Stimulated activated CD8-positive, alpha-beta memory T cell treated with anti-CD3 and anti-CD28 coated beads, Interleukin-7, amount 100 ng/mL, for 24 hours (primary cell): ENCODE measurements around the gene CDX1.

ENCODE experiments used
- DNase-seq: peaks from one replicate; pipeline ENCODE4 v3.0.0-alpha.2; 2020; ENCODE audit warnings: low read depth

CDX1 gene

GRCh38 chr5:150208187-150209098 is 41.9 kb downstream of the CDX1 start:
- no peak for DNase-seq

GRCh38 chr5:150209099-150209635 is 42.6 kb downstream of the CDX1 start:
- DNase-seq, result no peak

- no peak for DNase-seq
These were observed 44.1 kb downstream of the CDX1 start for GRCh38 chr5:150210644-150211043.

- no peak for DNase-seq
These were observed 44.8 kb downstream of the CDX1 start for GRCh38 chr5:150211156-150212030.

- DNase-seq, result no peak
These were observed 47.0 kb downstream of the CDX1 start for GRCh38 chr5:150213530-150213929.

GRCh38 chr5:150214289-150214688 is 47.7 kb downstream of the CDX1 start:
- DNase-seq, result no peak

- no peak for DNase-seq
These were observed 49.7 kb downstream of the CDX1 start for GRCh38 chr5:150215979-150216944.

- DNase-seq, result no peak
These were observed 50.5 kb downstream of the CDX1 start for GRCh38 chr5:150217038-150217437.

- peak; percentile 70 for DNase-seq
These were observed 51.5 kb downstream of the CDX1 start for GRCh38 chr5:150217873-150218692.

- no peak for DNase-seq
These were observed 52.1 kb downstream of the CDX1 start for GRCh38 chr5:150218693-150219035.

GRCh38 chr5:150219142-150219541 is 52.6 kb downstream of the CDX1 start:
- DNase-seq, result no peak

- no peak for DNase-seq
These were observed 53.3 kb downstream of the CDX1 start for GRCh38 chr5:150219861-150220260.

GRCh38 chr5:150221471-150221870 is 54.9 kb downstream of the CDX1 start:
- no peak for DNase-seq

GRCh38 chr5:150222906-150223305 is 56.3 kb downstream of the CDX1 start:
- DNase-seq, result no peak

GRCh38 chr5:150223474-150223873 is 56.9 kb downstream of the CDX1 start:
- no peak for DNase-seq

- no peak for DNase-seq
These were observed 58.0 kb downstream of the CDX1 start for GRCh38 chr5:150224483-150225027.

- DNase-seq, result no peak
These were observed 60.5 kb downstream of the CDX1 start for GRCh38 chr5:150227036-150227435.

GRCh38 chr5:150227606-150228273 is 61.2 kb downstream of the CDX1 start:
- no peak for DNase-seq

GRCh38 chr5:150229571-150229970 is 63.0 kb downstream of the CDX1 start:
- no peak for DNase-seq

GRCh38 chr5:150230842-150231241 is 64.3 kb downstream of the CDX1 start:
- no peak for DNase-seq
